Panc1 (cell line): ENCODE measurements around the gene CORIN. TPM values are rescaled to one million over a fixed set of nuclear protein-coding genes. Genes with fewer than 3 reads are reported as not detected.

ENCODE experiments used
- ATAC-seq: fragments of 200-7000 bp; cut with Tn5 transposase; 2 replicates; pipeline ENCODE4 v1.9.1; 2020; ENCODE audit warnings: mild to moderate bottlenecking, moderate library complexity
- BruUV-seq: library from RNA; stranded (reverse); fragments of 400-500 nt; replicated peaks from 2 replicates; lab custom pipeline; 2021; lab: Mats Ljungman, UMichigan
- CTCF ChIA-PET: fragments of 300-600 bp; sonication (Branson Sonifier 250); formaldehyde crosslinking; loops from one replicate; lab custom pipeline; 2022; ENCODE audit warnings: antibody characterized with exemption; lab: Charles Lee
- POLR2A ChIA-PET: fragments of 300-600 bp; sonication (Branson Sonifier 250); formaldehyde crosslinking; loops from one replicate; lab custom pipeline; 2022; ENCODE audit warnings: antibody characterized with exemption; lab: Charles Lee
- DNase-seq: peaks from one replicate; pipeline ENCODE4 v3.0.0-alpha.2; 2010; ENCODE audit warnings: low read depth, low spot score
- H3K27ac ChIP-seq: 2 replicates; pipeline ENCODE4 v1.5.1; 2011; ENCODE audit warnings: mild to moderate bottlenecking, low read length, inconsistent platforms
- H3K27me3 ChIP-seq: fragments of 200-500 bp; sonication (Bioruptor generic); 2 replicates; pipeline ENCODE4 v1.6.0; 2014; ENCODE audit warnings: low read length, inconsistent platforms; ENCODE audit not compliant: control insufficient read depth, insufficient read depth
- H3K36me3 ChIP-seq: fragments of 200-500 bp; sonication (Bioruptor generic); 2 replicates; pipeline ENCODE4 v1.5.1; 2014; ENCODE audit warnings: inconsistent platforms, mild to moderate bottlenecking, low read length, moderate library complexity; ENCODE audit not compliant: control insufficient read depth, insufficient read depth
- H3K4me1 ChIP-seq: 2 replicates; pipeline ENCODE4 v1.5.1; 2011; ENCODE audit warnings: inconsistent platforms, mild to moderate bottlenecking, low read length, moderate library complexity; ENCODE audit not compliant: control insufficient read depth, insufficient read depth
- H3K4me3 ChIP-seq, 2 experiments: 2 replicates each; pipeline ENCODE4 v1.5.1; 2011 to 2012; ENCODE audit warnings: low read depth in 2 of 2, low read length in 2 of 2, mild to moderate bottlenecking in 2 of 2, inconsistent platforms in 1 of 2, moderate library complexity in 1 of 2
- H3K9me3 ChIP-seq: fragments of 200-500 bp; sonication (Bioruptor generic); 2 replicates; pipeline ENCODE4 v1.5.1; 2014; ENCODE audit warnings: low read depth, mild to moderate bottlenecking, inconsistent platforms, low read length, moderate library complexity; ENCODE audit not compliant: control insufficient read depth, insufficient read depth
- POLR2AphosphoS5 ChIP-seq: IDR thresholded peaks from 2 replicates; pipeline ENCODE4 v1.6.1; 2012; ENCODE audit warnings: mild to moderate bottlenecking, low read depth, low read length, moderate library complexity
- SIN3A ChIP-seq: IDR thresholded peaks from 2 replicates; pipeline ENCODE4 v1.6.1; 2012; ENCODE audit warnings: low read depth, mild to moderate bottlenecking, low read length, moderate library complexity, borderline replicate concordance; ENCODE audit not compliant: insufficient read depth
- TCF7L2 ChIP-seq: IDR thresholded peaks from 2 replicates; pipeline ENCODE4 v1.6.1; 2011; ENCODE audit warnings: mild to moderate bottlenecking, low read depth, low read length, inconsistent platforms
- in situ Hi-C: cut with HindIII; loops from 2 replicates; pipeline ENCODE4 v1.10.0; 2016; ENCODE audit warnings: low sequenced_read_pairs, low pct_unique_long_range_greater_than_20kb
- intact Hi-C: fragments of 100-400 bp; cut with micrococcal nuclease; formaldehyde crosslinking; loops from one replicate; pipeline ENCODE4 v1.10.0; 2022; ENCODE audit not compliant: unreplicated experiment
- total RNA-seq: library from RNA; stranded (reverse); gene quantifications from one replicate; pipeline ENCODE4 v1.2.1, GENCODE V29; 2021; ENCODE audit not compliant: unreplicated experiment
- TF ChIP-seq, protein P1 (sequence below), 2 experiments: IDR thresholded peaks; 2 replicates each; pipeline ENCODE4 v1.6.1; 2011 to 2012; ENCODE audit warnings: low read depth in 2 of 2, control low read depth in 1 of 2, low read length in 1 of 2, mild to moderate bottlenecking in 1 of 2, moderate library complexity in 1 of 2; ENCODE audit not compliant: insufficient read depth in 1 of 2
- TF ChIP-seq, protein P2 (sequence below): fragments of 450-650 bp; IDR thresholded peaks from 2 replicates; pipeline ENCODE4 v1.5.1; 2017; ENCODE audit warnings: mild to moderate bottlenecking

CORIN gene
- total RNA-seq, 1 experiment from 2014 or later: not detected

DNA sequence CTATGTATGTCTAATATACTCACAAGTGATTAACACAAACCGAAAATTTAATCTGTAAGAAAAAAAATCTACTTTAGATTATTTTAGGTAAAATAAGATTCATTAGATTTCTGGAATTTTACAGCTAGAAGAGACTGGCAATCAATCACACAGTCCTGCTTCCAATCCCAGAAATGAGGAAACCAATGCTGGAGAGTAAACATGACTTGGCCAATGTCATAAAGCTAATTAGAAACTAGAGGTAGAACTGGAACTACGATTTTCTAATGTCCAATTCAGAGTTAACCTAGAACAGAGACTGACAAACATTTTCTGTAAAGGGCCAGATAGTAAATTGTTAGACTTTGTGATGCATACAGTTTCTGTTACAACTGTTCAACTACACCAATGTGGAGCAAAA lies 123.6 kb downstream of the CORIN start:
- H3K4me1 ChIP-seq: no peaks in the 10 kb centered on the region
- H3K27ac ChIP-seq: no peak overlapping the region
- intact Hi-C loops (no loop called here), in situ Hi-C loops (no loop called here)
- no peaks in the 10 kb centered on the region; the same call in 1 of the 2 replicates for H3K27me3 ChIP-seq
- BruUV-seq: no TSS peak
- TF ChIP-seq, protein P1, sequence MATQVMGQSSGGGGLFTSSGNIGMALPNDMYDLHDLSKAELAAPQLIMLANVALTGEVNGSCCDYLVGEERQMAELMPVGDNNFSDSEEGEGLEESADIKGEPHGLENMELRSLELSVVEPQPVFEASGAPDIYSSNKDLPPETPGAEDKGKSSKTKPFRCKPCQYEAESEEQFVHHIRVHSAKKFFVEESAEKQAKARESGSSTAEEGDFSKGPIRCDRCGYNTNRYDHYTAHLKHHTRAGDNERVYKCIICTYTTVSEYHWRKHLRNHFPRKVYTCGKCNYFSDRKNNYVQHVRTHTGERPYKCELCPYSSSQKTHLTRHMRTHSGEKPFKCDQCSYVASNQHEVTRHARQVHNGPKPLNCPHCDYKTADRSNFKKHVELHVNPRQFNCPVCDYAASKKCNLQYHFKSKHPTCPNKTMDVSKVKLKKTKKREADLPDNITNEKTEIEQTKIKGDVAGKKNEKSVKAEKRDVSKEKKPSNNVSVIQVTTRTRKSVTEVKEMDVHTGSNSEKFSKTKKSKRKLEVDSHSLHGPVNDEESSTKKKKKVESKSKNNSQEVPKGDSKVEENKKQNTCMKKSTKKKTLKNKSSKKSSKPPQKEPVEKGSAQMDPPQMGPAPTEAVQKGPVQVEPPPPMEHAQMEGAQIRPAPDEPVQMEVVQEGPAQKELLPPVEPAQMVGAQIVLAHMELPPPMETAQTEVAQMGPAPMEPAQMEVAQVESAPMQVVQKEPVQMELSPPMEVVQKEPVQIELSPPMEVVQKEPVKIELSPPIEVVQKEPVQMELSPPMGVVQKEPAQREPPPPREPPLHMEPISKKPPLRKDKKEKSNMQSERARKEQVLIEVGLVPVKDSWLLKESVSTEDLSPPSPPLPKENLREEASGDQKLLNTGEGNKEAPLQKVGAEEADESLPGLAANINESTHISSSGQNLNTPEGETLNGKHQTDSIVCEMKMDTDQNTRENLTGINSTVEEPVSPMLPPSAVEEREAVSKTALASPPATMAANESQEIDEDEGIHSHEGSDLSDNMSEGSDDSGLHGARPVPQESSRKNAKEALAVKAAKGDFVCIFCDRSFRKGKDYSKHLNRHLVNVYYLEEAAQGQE (IDR thresholded peaks at IDR 0.05; ENCODE audit: insufficient read depth in 1 of 2, low read depth in 2 of 2, low read length in 1 of 2): no peak
- TF ChIP-seq POLR2AphosphoS5 (no peak), TCF7L2 (no peak), SIN3A (no peak)
- TF ChIP-seq, protein P2, sequence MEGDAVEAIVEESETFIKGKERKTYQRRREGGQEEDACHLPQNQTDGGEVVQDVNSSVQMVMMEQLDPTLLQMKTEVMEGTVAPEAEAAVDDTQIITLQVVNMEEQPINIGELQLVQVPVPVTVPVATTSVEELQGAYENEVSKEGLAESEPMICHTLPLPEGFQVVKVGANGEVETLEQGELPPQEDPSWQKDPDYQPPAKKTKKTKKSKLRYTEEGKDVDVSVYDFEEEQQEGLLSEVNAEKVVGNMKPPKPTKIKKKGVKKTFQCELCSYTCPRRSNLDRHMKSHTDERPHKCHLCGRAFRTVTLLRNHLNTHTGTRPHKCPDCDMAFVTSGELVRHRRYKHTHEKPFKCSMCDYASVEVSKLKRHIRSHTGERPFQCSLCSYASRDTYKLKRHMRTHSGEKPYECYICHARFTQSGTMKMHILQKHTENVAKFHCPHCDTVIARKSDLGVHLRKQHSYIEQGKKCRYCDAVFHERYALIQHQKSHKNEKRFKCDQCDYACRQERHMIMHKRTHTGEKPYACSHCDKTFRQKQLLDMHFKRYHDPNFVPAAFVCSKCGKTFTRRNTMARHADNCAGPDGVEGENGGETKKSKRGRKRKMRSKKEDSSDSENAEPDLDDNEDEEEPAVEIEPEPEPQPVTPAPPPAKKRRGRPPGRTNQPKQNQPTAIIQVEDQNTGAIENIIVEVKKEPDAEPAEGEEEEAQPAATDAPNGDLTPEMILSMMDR: no peak
- no peak for ATAC-seq
- ChIA-PET CTCF (no interaction called here), POLR2A (no interaction called here)
- H3K9me3 ChIP-seq: no peaks in the 10 kb centered on the region
- no peaks in the 10 kb centered on the region for H3K36me3 ChIP-seq
- no peak overlapping the region for H3K4me3 ChIP-seq
- no peak for DNase-seq

DNA sequence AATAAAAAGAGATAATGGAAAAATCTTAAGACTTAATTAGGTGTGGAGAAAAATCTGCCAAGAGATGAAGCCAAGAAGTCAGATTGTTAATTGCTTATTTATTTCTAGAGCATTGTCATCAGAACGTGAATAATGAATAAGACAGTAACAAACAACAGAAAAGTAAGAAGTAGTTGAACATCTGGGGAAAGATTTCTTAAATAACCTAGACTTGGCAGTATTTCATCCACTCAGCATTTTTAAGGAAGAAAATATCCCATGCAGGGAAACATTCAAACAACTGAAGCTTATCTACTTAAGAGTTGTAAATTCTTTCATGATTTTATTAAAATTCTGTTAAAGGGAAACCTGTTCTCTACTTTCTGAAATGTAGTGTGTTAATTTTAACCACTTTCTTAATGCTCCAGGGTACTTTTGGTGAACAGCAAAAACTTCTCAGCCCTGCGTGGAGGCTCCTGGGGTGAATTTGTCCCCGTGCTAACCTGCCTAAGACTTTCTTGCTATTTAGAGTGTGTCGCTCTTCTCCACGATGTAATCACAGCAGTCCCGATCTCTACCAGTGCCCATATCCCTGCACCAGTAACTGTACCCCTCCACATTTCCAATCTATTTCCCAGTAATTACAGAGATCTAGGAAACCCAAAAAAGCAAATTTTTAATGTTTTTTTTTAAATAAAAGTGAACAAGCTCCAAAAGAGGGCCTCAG lies 124.6 kb downstream of the CORIN start:
- BruUV-seq: no TSS peak
- ChIA-PET POLR2A (no interaction called here), CTCF (no interaction called here)
- no peak for TF ChIP-seq TCF7L2
- no peak for TF ChIP-seq POLR2AphosphoS5
- TF ChIP-seq SIN3A: no peak
- TF ChIP-seq, protein P2: no peak
- TF ChIP-seq, protein P1 (IDR thresholded peaks at IDR 0.05; ENCODE audit: insufficient read depth in 1 of 2, low read depth in 2 of 2, low read length in 1 of 2): no peak
- Histone ChIP-seq H3K4me1 (no peaks in the 10 kb centered on the region), H3K27ac (no peak overlapping the region), H3K9me3 (no peaks in the 10 kb centered on the region), H3K36me3 (no peaks in the 10 kb centered on the region), H3K4me3 (no peak overlapping the region), H3K27me3 (no peaks in the 10 kb centered on the region; the same call in 1 of the 2 replicates)
- ATAC-seq (no peak), DNase-seq (no peak)
- intact Hi-C loops: no loop called here
- in situ Hi-C loops: no loop called here
